Bronchial epithelial cell (primary cell): ENCODE data around the gene PHC2. TPM values are rescaled to one million over a fixed set of nuclear protein-coding genes. Genes with fewer than 3 reads are reported as not detected.

Experiments used
- DNase-seq: peaks from one replicate; pipeline ENCODE4 v3.0.0-alpha.2; 2010; ENCODE audit warnings: low read depth
- FAIRE-seq: peaks from 2 replicates; lab custom pipeline; 2011; peaks lifted over from hg19 to GRCh38; lab: Jason Lieb, UNC
- H3K27me3 ChIP-seq: 2 replicates; pipeline ENCODE4 v1.5.1; 2011; ENCODE audit warnings: low read length; ENCODE audit not compliant: control insufficient read depth, insufficient read depth
- H3K36me3 ChIP-seq: 2 replicates; pipeline ENCODE4 v1.5.1; 2011; ENCODE audit warnings: low read length; ENCODE audit not compliant: control insufficient read depth, insufficient read depth
- H3K4me3 ChIP-seq: 2 replicates; pipeline ENCODE4 v1.5.1; 2011; ENCODE audit warnings: mild to moderate bottlenecking, low read depth, low read length, control low read depth
- total RNA-seq: library from RNA; depleted of rRNA; stranded (reverse); fragments of >200 nt; gene quantifications from 2 replicates; pipeline ENCODE4 v1.2.1, GENCODE V29; 2014
- TF ChIP-seq, protein P1 (sequence below): IDR thresholded peaks from 2 replicates; pipeline ENCODE4 v1.5.1; 2011; ENCODE audit warnings: mild to moderate bottlenecking, moderate library complexity, low read length, control low read depth, inconsistent platforms; ENCODE audit not compliant: insufficient read depth, severe bottlenecking

PHC2 gene
- total RNA-seq, 1 donor from 2014 or later = 32.1 TPM

- no peak overlapping the region for H3K4me3 ChIP-seq
- H3K36me3 ChIP-seq = peaks cover 22% of the 10 kb centered on the region
- no peak for FAIRE-seq
- DNase-seq = no peak
- TF ChIP-seq, protein P1, sequence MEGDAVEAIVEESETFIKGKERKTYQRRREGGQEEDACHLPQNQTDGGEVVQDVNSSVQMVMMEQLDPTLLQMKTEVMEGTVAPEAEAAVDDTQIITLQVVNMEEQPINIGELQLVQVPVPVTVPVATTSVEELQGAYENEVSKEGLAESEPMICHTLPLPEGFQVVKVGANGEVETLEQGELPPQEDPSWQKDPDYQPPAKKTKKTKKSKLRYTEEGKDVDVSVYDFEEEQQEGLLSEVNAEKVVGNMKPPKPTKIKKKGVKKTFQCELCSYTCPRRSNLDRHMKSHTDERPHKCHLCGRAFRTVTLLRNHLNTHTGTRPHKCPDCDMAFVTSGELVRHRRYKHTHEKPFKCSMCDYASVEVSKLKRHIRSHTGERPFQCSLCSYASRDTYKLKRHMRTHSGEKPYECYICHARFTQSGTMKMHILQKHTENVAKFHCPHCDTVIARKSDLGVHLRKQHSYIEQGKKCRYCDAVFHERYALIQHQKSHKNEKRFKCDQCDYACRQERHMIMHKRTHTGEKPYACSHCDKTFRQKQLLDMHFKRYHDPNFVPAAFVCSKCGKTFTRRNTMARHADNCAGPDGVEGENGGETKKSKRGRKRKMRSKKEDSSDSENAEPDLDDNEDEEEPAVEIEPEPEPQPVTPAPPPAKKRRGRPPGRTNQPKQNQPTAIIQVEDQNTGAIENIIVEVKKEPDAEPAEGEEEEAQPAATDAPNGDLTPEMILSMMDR = no peak
- H3K27me3 ChIP-seq = no peaks in the 10 kb centered on the region
Observed at GRCh38 chr1:33336580-33336979, 94.3 kb downstream of the PHC2 start.

- TF ChIP-seq, protein P1 = no peak
- DNase-seq (no peak), FAIRE-seq (no peak)
- peaks cover 31% of the 10 kb centered on the region for H3K36me3 ChIP-seq
- H3K4me3 ChIP-seq = no peak overlapping the region
- H3K27me3 ChIP-seq = no peaks in the 10 kb centered on the region
Observed at GRCh38 chr1:33335020-33335419, 95.9 kb downstream of the PHC2 start.

DNA sequence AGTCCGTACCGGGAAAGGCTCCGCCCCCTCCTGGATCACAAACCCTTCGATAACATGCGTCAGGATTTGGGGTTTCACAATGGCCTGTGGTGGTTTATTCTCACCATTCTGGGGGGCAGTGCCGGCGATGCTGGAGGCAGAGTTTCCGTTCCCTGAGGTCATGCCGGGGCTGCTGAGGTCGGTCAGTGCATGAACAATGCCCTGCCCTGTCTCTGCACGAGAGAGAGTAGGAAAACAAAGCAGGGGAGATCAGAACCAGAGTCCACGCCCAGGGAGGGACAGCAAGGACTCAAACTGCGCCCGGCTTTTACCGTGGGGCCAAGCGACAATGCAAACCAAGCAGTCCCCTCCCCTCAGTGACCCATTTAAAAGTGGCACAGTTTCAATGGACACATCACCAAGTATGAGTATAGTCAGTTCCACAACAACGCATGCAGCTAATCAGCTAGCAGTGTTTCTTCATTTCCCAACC is 96.8 kb downstream of the PHC2 start:
- FAIRE-seq (no peak), DNase-seq (no peak)
- TF ChIP-seq, protein P1 = no peak
- Histone ChIP-seq H3K36me3 (peaks cover 38% of the 10 kb centered on the region), H3K27me3 (no peaks in the 10 kb centered on the region), H3K4me3 (no peak overlapping the region)

DNA sequence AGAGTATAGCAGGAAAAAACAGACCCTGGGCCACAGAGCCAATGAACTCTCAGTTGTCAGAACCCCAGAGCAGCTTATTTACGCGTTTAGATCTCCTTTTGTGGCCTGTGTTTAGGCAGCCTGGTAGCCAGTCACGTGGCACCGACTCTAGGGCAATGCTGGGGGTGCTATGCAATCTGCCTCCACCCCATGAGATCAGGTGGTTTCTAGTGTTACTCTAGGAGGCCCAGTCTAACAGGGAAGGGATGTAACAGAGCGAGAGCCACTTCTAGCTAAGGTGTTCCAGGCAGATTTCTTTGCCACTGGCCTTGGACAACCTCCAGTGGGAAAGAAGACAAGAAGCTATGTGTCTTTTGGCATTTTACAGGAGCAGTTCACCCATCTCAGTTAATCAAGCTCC is 98.0 kb downstream of the PHC2 start:
- H3K27me3 ChIP-seq = no peaks in the 10 kb centered on the region
- no peak overlapping the region for H3K4me3 ChIP-seq
- FAIRE-seq (peak; percentile 32), DNase-seq (no peak)
- TF ChIP-seq, protein P1 = no peak
- peaks cover 44% of the 10 kb centered on the region for H3K36me3 ChIP-seq

DNA sequence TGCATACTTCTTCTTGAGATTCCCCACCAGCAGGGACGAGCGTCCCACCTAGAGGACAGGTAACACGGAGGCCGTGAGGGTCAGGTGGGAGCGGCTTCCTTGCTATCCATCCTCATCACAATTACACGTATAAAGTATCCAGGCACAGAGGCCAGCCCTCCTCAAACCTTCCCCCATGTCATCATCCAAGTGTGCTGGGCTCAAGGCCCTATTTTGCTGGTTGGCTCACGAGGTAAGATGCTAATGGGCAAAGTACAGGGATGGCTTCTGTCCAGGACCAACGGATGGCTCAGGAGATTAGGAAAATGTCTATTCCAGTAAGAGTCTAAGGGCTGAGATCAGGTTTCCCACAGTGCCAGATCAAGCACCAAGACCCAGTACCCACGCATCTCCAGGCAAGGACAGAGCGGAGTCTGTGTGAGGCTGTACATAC is 98.5 kb downstream of the PHC2 start:
- H3K27me3 ChIP-seq = no peaks in the 10 kb centered on the region
- TF ChIP-seq, protein P1 = no peak
- FAIRE-seq (peak; percentile 40), DNase-seq (no peak)
- H3K36me3 ChIP-seq = peaks cover 48% of the 10 kb centered on the region
- H3K4me3 ChIP-seq = no peak overlapping the region
